ENCODE measurements around the gene LAMB4. TPM values are rescaled to one million over a fixed set of nuclear protein-coding genes. Genes with fewer than 3 reads are reported as not detected.

LAMB4 gene
- total RNA-seq, 2 experiments from 2014 or later = not detected

- Histone ChIP-seq H3K9me2 (ENCODE audit: insufficient read depth, low read length) (no peaks in the 10 kb centered on the region), H3K4me2 (ENCODE audit: low read length) (no peak overlapping the region), H3K27ac (ENCODE audit: low read depth, low read length, poor library complexity, severe bottlenecking) (no peak overlapping the region), H4K20me1 (ENCODE audit: insufficient read depth, low read length) (no peaks in the 10 kb centered on the region), H3K9me3 (ENCODE audit: low read length) (no peaks in the 10 kb centered on the region), H3K79me2 (ENCODE audit: insufficient read depth, low read depth, low read length) (no peaks in the 10 kb centered on the region), H3K4me3 (ENCODE audit: low read depth, low read length, poor library complexity, severe bottlenecking) (no peak overlapping the region), H3K4me1 (ENCODE audit: insufficient read depth, low read length, poor library complexity, severe bottlenecking) (no peaks in the 10 kb centered on the region), H2AFZ (ENCODE audit: low read length) (no peak overlapping the region), H3K36me3 (ENCODE audit: insufficient read depth, low read length) (no peaks in the 10 kb centered on the region)
- BruUV-seq (replicated peaks) = no TSS peak
- ChIA-PET POLR2A (interaction anchor here (0.9 kb wide), 1 partner anchor 9 kb away, joined by 3 read pairs; no protein-coding TSS in a partner anchor), CTCF (ENCODE audit: unreplicated experiment) (interaction anchor here (0.6 kb wide), 2 partner anchors 17 to 242 kb away, joined by 3 to 5 read pairs; no protein-coding TSS in a partner anchor)
- intact Hi-C loops (cut with micrococcal nuclease; ENCODE audit: unreplicated experiment) = no loop called here
- DNase-seq (ENCODE audit: low spot score) = no peak
- TF ChIP-seq CTCF (conservative IDR thresholded peaks at IDR 0.05; ENCODE audit: low read length) = no peak
- no peak for TF ChIP-seq EZH2phosphoT487 (IDR thresholded peaks at IDR 0.05; ENCODE audit: borderline replicate concordance, low read depth, low read length)
These were observed 153.1 kb downstream of the LAMB4 start for GRCh38 chr7:107977048-107977447.

GRCh38 chr7:107976620-107977019 lies 153.5 kb downstream of the LAMB4 start:
- intact Hi-C loops (cut with micrococcal nuclease; ENCODE audit: unreplicated experiment) = no loop called here
- H2AFZ ChIP-seq (ENCODE audit: low read length) = no peak overlapping the region
- no peak overlapping the region for H3K4me2 ChIP-seq (ENCODE audit: low read length)
- no peaks in the 10 kb centered on the region for H4K20me1 ChIP-seq (ENCODE audit: insufficient read depth, low read length)
- no peaks in the 10 kb centered on the region for H3K4me1 ChIP-seq (ENCODE audit: insufficient read depth, low read length, poor library complexity, severe bottlenecking)
- no peak overlapping the region for H3K4me3 ChIP-seq (ENCODE audit: low read depth, low read length, poor library complexity, severe bottlenecking)
- H3K9me3 ChIP-seq (ENCODE audit: low read length) = no peaks in the 10 kb centered on the region
- H3K36me3 ChIP-seq (ENCODE audit: insufficient read depth, low read length) = no peaks in the 10 kb centered on the region
- no peaks in the 10 kb centered on the region for H3K9me2 ChIP-seq (ENCODE audit: insufficient read depth, low read length)
- no peak overlapping the region for H3K27ac ChIP-seq (ENCODE audit: low read depth, low read length, poor library complexity, severe bottlenecking)
- DNase-seq (ENCODE audit: low spot score) = no peak
- H3K79me2 ChIP-seq (ENCODE audit: insufficient read depth, low read depth, low read length) = no peaks in the 10 kb centered on the region
- ChIA-PET CTCF (ENCODE audit: unreplicated experiment) (interaction anchor here (0.6 kb wide), 2 partner anchors 16 to 242 kb away, joined by 3 to 5 read pairs; no protein-coding TSS in a partner anchor), POLR2A (no interaction called here)
- BruUV-seq (replicated peaks) = no TSS peak
- no peak for TF ChIP-seq EZH2phosphoT487 (IDR thresholded peaks at IDR 0.05; ENCODE audit: borderline replicate concordance, low read depth, low read length)
- no peak for TF ChIP-seq CTCF (conservative IDR thresholded peaks at IDR 0.05; ENCODE audit: low read length)

- DNase-seq (ENCODE audit: low spot score) = no peak
- H3K36me3 ChIP-seq (ENCODE audit: insufficient read depth, low read length) = no peaks in the 10 kb centered on the region
- no TSS peak for BruUV-seq (replicated peaks)
- TF ChIP-seq EZH2phosphoT487 (IDR thresholded peaks at IDR 0.05; ENCODE audit: borderline replicate concordance, low read depth, low read length) (no peak), CTCF (conservative IDR thresholded peaks at IDR 0.05; ENCODE audit: low read length) (no peak)
- no peak overlapping the region for H2AFZ ChIP-seq (ENCODE audit: low read length)
- H3K4me1 ChIP-seq (ENCODE audit: insufficient read depth, low read length, poor library complexity, severe bottlenecking) = no peaks in the 10 kb centered on the region
- POLR2A ChIA-PET = interaction anchor here (0.6 kb wide), 1 partner anchor 119 kb away, joined by 3 read pairs; no protein-coding TSS in a partner anchor
- no peak overlapping the region for H3K27ac ChIP-seq (ENCODE audit: low read depth, low read length, poor library complexity, severe bottlenecking)
- H3K4me3 ChIP-seq (ENCODE audit: low read depth, low read length, poor library complexity, severe bottlenecking) = no peak overlapping the region
- intact Hi-C loops (cut with micrococcal nuclease; ENCODE audit: unreplicated experiment) = no loop called here
- H4K20me1 ChIP-seq (ENCODE audit: insufficient read depth, low read length) = no peaks in the 10 kb centered on the region
- CTCF ChIA-PET (ENCODE audit: unreplicated experiment) = no interaction called here
- H3K9me2 ChIP-seq (ENCODE audit: insufficient read depth, low read length) = no peaks in the 10 kb centered on the region
- no peaks in the 10 kb centered on the region for H3K79me2 ChIP-seq (ENCODE audit: insufficient read depth, low read depth, low read length)
- H3K4me2 ChIP-seq (ENCODE audit: low read length) = no peak overlapping the region
- no peaks in the 10 kb centered on the region for H3K9me3 ChIP-seq (ENCODE audit: low read length)
These were observed 154.7 kb downstream of the LAMB4 start for GRCh38 chr7:107975394-107976013.

Data from OCI-LY7 (cell line).